ENCODE results near the gene PIAS1. TPM values are rescaled to one million over a fixed set of nuclear protein-coding genes. Genes with fewer than 3 reads are reported as not detected.
A peak's percentile ranks its signal among the peaks of the same experiment; 100 is the strongest.
"Not testable (repeated sequence)": the region's sequence is repeated elsewhere in the genome, so short reads cannot be mapped to it uniquely, and the experiment has no call there.

The PIAS1 gene
- total RNA-seq, 1 donor from 2014 or later, result 8.1 TPM

DNA sequence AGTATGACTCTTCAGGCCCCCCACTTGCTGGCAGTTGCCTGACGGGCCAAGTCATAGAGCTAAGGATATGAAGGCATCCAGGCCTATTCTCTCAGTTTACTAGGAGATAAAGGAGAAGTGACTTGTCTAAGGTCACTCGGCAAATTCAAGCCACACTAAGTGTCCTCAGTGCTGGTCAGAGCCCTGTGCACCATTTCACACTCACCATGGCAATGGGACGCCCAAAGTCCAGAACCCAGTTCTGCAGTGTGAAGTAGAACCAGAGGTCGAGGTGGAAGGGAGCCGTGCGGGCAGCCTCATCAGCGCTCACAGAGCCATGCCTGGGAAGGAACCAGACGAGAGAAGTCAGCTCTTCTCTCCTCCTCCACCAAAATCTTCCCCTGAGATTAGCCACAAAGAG, 164.2 kb downstream of the PIAS1 start:
- DNase-seq (ENCODE audit: low read depth in 2 of 2), result no peak

DNA sequence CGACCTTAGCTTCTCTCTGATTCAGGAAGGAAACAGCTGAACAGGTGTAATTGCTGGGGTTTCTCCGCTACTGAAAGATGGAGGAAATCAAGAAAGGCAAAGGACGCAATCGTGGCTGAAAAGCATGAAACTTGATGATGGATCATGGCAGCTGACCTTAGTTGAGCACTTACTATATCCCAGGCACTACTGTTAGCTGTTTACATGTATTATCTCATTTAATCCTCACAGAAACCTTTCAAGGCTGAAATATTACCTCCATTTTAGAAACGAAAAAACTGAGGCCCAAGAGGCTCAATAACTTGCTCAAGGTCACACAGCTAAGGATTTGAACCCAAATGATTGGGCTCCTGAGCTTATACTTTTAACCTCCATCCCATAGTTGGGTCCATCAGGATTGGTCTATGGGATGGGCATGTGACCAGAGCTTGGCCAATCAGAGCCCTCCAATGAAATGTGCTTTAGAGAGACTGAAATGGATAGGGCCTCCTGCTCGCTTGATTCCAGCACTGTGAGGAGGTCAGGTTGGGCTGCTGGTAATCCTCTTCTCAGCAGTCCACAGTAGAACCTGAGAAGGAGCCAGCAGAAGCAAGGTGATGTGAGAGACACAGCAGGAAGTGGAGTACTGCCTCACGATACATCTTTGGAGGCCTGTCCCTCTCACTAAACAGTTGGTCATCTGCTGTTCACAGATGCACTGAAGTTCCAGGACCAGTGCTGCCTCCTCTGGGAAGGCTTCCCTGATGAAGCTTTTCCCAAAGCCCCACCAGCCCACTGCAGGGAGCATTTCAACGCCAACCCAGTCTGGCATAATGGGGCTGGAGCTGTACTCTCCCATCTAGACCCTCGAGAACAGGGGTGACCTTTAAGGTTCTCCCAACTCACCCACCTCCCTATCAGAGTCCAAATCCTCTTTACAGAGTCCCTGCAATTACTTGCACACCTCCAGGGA, 165.0 kb downstream of the PIAS1 start:
- no peak for DNase-seq (ENCODE audit: low read depth in 2 of 2)

DNA sequence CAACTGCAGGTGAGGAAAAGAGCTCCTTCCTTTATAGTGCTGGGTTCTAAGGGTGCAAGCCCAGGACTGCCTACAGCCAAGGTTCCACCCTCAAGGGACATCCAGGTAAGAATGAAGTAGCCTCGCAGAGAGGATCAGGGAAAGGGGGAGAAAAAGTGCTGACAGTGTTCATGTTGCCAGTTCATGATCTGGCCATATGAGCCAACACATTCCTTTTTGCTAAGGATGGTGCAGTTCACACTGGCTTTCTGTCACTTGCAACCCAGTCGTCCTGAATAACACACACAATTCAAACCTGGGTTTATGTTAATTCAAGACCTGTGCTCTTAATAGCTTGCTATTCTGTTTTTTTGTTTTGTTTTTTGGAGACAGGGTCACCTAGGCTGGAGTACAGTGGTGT, 166.4 kb downstream of the PIAS1 start:
- DNase-seq (ENCODE audit: low read depth in 2 of 2), result no peak

DNA sequence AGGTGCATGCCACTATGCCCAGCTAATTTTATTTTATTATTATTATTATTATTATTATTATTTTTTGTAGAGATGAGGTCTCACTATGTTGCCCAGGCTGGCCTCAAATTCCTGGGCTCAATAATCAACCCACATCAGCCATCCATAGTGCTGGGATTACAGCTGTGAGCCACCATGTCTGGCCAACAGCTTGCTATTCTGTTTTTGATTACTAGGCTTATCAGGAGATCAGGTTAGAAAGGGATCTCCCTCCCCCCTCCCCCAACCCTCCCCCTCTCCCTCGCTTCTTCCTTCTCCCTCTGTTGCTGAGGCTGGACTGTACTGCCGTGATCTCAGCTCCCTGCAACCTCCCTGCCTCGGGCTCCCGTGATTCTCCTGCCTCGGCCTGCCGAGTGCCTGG, 166.9 kb downstream of the PIAS1 start:
- DNase-seq (ENCODE audit: low read depth in 2 of 2), result no peak

DNA sequence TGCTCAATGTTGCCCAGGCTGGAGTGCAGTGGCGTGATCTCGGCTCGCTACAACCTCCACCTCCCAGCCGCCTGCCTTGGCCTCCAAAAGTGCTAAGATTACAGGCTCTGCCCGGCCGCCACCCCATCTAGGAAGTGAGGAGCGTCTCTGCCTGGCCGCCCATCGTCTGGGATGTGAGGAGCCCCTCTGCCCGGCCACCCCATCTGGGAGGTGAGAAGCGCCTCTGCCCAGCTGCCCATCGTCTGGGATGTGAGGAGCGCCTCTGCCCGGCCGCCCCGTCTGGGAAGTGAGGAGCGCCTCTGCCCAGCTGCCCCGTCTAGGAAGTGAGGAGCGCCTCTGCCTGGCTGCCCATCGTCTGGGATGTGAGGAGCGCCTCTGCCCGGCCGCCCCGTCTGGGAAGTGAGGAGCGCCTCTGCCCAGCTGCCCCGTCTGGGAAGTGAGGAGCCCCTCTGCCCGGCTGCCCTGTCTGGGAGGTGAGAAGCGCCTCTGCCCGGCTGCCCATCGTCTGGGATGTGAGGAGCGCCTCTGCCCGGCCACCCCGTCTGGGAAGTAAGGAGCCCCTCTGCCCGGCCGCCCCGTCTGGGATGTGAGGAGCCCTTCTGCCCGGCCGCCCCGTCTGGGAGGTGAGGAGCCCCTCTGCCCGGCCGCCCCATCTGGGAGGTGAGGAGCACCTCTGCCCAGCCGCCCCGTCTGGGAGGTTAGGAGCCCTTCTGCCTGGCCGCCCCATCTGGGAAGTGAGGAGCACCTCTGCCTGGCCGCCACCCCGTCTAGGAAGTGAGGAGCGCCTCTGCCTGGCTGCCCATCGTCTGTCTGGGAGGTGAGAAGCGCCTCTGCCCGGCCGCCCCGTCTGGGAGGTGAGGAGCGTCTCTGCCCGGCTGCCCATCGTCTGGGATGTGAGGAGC, 167.7 kb downstream of the PIAS1 start:
- not testable (repeated sequence) for DNase-seq (ENCODE audit: low read depth in 2 of 2)

DNA sequence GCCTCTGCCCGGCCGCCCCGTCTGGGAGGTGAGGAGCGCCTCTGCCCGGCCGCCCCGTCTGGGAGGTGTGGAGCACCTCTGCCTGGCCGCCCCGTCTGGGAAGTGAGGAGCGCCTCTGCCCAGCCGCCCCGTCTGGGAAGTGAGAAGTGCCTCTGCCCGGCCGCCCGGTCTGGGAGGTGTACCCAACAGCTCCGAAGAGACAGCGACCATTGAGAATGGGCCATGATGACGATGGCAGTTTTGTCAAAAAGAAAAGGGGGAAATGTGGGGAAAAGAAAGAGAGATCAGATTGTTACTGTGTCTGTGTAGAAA, 168.3 kb downstream of the PIAS1 start:
- not testable (repeated sequence) for DNase-seq (ENCODE audit: low read depth in 2 of 2)

DNA sequence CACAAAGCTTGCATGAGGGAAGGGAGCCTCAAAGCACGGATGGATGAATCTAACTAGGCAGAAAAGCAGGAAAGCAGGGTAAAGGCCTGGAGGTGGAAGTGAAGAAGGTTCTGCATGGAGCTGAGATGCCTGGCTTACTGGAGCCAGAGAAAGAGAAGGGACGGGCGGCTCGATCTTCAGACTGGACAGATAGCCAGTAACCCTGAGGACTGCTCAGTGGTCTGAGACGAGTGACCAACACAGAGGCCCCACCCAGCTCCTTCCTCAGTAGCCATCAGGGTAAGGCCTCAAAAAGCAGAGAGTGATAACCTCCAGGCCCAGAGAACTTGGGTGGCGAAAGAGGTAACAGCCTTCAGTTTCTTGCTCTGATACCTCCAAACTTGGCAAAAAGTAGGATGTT, 169.1 kb downstream of the PIAS1 start:
- no peak for DNase-seq (ENCODE audit: low read depth in 2 of 2)

DNA sequence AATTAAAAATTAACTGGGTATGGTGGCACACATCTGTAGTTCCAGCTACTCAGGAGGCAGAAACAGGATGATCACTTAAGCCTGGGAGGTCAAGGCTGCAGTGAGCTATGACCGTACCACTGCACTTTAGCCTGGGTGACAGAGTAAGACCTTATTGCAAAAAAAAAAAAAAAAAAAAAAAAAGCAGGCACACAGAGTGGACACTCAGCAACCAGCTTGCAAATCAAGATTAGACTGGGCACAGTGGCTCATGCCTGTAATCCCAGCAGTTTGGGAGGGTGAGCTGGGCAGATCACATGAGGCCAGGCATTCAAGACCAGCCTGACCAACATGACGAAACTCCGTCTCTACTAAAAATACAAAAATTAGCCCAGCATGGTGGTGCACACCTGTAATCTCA, 170.0 kb downstream of the PIAS1 start:
- DNase-seq (ENCODE audit: low read depth in 2 of 2), result no peak

DNA sequence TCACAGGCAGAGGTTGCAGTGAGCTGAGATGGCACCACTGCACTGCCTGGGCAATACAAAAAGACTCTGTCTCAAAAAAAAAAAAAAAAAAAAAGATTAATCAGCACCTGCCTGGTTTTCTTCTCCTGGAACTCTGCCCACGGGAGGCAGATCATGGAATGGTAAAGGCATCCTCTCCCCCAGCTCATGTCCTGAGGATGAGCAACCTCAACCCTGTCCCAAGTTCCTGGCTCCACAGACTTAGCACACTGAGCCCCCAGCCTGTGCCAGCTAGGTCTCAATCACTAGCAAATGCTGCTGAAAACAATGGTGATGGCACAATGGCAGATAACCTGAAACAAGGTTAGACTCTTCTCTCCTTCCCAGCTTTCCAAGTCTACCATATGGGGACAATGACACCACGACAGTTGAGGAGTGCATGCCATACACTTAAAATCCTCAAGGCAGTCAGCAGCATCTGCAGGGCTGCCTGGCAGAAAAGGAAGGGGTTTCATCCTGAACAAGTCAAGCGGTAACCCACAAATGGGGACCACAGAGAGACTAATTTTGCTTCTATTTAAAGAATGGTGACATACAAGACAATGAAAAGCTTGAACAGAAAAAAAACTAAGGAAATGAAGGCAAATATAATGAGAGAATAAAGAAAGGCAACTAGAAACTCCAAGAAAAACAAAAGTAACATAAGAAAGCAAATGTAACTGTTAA, 170.6 kb downstream of the PIAS1 start:
- DNase-seq (ENCODE audit: low read depth in 2 of 2), result no peak

DNA sequence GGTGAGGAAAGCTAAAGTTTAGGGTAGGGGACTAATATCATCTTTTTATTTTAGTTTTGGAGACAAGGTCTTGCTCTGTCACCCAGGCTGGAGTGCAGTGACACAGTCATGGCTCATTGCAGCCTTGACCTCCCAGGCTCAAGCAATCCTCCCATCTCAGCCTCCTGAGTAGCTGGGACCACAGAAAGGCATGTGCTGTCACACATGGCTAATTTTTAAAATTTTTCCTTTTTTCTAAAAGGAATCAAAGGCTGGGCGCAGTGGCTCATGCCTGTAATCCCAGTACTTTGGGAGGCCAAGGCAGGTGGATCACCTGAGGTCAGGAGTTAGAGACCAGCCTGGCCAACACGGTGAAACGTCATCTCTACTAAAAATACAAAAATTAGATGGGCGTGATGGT, 171.3 kb downstream of the PIAS1 start:
- not testable (repeated sequence) for DNase-seq (ENCODE audit: low read depth in 2 of 2)

DNA sequence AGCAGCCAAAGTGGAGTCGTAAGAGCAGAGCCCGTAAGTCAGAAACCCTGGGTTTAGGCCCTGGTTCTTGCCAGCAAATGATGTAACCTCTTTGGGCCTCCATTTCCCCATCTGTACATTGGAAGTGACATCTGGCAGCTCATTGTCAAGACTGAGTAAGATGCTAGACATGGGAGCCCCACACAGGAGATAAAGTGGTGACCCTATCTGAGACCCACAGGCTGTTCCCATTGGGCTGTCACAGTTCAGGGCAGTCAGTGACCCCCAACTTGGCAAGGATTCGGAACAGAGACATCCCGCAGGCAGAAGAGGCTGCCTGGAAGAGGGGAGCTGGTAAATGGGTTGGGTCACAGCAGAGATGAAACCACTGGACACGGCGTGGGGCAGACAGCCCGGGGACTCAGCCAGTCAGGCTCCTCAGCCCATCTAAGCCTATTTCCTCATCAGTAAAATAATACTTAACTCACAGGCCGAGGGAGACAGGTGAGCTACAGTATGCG, 173.6 kb downstream of the PIAS1 start:
- no peak for DNase-seq (ENCODE audit: low read depth in 2 of 2)

DNA sequence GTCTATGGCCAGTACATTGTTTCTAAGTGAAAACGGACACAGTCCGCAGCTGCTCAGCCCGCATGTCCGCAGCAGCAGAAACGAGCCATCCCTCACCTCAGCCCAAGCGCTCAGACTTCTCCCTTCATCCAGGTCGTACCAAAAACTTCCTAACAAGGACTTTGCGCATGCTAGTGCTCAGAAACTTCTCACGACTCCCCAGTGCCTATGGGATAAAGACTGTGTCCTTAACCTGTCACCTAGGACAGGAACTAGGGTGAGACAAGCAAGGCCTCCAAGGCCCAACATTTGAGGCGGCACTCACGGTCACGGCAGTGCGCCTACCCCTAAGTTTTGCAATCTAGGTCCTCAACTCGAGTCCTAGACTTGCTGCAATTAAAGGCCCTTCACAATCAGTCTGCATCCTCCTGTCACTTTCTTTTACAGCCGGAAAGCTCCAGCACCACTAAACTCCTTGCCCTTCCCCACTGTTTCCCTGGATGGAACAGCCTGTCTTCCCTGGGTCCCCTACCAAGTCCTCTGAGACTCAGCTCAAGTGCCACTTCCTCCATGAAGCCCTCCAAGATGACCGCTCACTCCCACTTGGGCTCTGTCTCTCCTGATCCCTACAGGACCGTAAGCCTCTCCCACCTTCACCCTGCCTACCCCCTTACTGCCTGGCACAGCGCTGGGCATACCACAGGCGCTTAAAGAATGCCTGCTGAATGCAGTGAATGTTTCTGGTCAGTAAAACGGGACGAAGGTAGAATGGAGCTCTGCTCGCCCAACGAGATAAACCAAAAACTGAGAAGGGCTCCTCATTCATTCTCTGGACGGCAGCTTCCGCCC, 174.2 kb downstream of the PIAS1 start:
- DNase-seq (ENCODE audit: low read depth in 2 of 2), result no peak

DNA sequence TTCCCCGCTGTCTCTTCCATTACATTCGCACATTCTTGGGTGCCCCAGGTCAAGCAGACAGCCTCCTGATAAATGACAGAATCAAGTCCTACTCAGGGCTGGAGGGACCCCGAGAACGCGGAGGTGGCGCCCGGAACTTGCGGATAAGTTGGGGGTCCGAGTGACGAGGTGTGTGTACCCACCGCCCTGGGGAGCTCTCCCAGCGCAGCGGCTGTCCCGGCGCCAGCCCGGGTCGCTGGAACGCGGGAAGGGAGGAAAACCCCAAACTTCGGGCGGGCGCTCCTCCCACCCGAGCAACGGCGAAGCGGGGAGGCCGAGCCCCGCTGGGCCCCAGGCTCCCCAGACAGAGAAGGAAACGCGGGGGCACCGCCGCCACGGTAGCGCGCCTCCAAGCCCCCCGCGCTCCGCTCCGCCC, 174.9 kb downstream of the PIAS1 start:
- DNase-seq (ENCODE audit: low read depth in 2 of 2), result no peak

DNA sequence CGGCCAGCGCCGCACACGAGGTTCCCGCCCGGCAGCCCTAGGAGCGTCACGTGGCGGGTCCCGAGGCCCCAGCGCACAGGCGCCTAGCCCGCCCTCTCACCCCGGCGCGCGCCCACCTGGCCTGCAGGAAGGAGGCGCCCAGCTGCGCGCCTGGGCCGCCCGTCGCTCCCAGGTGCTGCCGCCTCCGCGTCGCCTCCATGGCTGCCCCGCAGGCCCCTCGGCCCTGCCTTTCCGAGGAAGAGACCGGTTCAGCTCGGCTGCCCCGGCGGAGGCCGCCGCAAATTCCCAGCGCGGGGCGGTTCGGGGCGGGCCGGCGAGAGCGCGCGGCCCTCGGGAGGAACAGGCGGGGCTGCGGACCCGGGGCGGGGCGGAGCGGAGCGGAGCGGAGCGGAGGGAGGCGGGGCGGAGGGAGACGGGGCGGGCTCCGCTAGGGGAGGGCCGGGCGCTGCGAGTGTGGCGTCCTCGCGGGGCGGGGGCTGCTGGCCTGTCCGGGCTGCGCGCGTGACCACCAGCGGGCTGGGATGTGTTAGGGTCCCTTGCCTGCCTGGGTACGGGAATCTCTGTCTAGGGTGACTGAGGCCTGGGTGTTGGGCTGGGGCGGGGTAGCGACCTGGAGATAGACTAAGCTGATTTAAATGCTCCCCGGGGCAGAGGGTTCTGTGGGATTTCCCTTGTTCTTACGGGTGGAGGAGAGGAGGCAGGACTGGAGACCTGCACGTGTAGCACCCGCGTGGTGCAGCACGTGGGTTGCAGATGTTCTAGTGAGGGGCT, 175.5 kb downstream of the PIAS1 start, which contains the start of gene CLN6:
Gene CLN6 (minus strand): TSS at position 343 of the 771 bp plus-strand sequence. CDS start 144 bp downstream, at position 199.
- DNase-seq (ENCODE audit: low read depth in 2 of 2), result peak; percentile 42 to 85

DNA sequence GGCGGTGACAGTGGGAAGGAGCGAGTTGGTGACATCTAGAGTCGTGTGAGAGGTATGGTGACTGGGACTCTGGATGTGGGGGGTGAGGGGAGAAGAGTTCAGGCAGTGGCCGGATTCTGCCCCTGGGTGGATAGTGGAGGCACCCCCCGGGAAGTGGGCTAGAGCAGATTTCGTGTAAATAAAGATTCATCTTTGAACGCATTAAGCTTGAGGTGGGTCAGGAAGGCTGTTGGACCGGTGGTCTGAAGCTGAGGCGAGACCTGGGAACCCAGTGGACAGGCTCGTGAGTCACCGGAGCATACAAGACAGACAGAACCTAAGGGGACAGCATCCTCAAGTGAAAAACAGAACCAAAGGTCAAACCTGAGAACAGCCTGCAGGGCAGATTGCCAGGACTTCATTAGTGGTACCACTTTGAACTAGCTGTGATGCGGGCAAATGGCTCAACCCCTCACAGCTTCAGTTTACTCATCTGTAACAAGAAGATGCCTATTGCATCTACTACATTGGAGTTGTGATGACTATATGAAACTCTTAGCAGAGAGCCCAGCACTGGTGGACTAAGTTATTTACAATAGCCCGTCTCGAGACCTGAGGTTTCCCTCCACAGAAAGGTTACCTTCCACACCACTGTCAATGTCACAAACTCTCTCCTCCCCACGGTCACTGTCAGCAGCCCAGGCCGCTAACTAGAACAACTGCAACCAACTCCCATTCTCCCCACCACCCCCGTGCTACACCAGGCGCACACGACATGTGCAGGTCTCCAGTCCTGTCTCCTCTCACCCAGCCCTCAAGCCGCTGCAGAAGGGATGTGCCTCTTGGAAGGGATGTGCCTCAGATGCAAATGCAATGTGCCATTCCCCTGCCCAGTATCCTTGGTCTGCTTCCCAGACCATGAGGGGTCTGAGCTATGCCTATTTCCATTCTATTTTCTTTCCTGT, 176.3 kb downstream of the PIAS1 start:
- no peak for DNase-seq (ENCODE audit: low read depth in 2 of 2)

DNA sequence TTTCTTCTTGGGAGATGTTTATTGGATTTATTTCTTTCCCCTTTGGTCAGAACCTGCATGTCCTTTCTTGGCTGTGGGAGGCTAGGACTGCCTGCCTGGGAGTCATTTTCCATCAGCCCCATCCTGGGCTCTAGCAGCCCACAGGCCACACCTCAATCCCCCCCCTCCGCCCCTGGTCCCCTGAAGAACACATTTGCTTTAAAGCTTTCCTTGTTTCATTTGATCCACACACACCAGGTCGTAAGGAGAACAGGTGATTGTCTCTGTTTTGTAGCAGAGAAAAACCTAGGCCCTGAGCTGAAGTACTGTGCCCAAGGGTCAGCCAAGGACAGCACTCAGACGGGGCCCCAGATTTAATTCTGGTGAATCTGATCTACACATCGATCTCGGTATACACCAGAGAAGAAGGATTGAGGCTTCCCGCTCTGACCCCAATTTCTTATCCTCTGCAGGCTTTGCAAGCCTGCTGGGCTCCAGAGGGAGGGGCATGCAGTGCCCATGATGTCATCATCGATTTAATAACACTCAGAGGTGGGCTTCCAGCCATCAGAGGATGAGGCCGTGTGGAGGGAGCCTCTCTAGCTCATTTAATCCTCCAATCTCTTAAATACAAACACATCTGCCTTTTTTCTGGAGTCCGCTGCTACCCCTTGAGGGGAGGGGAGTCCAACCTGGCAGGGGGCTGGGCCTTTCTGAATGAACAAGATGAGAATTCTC, 177.1 kb downstream of the PIAS1 start:
- DNase-seq (ENCODE audit: low read depth in 2 of 2), result no peak

DNA sequence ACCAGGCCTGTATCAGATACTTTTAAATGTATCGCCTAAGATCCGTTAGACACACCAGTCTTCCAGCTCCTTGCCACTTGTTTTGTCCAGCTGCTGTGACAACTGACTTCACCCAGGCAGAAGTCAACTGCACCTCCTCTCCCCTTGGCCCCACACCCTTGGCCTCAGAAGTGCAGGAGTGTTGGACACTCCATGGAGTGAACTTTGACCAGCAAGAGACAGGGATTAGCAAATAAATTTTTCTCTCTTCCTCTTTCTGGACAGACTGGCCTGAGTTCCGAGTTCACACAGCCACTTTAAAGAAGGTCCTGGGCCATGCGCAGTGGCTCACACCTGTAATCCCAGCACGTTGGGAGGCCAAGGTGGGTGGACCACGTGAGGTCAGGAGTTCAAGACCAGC, 178.3 kb downstream of the PIAS1 start:
- DNase-seq (ENCODE audit: low read depth in 2 of 2), result no peak

DNA sequence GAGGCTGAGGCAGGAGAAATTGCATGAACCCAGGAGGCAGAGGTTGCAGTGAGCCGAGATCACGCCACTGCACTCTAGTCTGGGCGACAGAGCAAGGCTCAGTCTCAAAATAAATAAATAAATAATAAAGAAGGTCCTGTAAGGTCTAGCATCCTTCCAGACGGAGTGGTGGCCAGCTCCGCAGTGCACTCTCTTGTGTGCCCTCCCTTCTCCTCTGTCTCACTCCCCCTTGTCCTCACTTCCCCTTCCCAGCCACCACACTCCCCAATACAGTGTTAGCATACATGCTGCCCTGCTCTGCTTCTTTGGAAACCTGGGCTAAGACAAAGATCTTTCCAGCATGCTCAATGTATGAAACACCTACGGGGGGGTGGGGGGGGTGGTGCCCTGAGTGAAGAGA, 178.8 kb downstream of the PIAS1 start:
- DNase-seq (ENCODE audit: low read depth in 2 of 2), result no peak

All from dermis microvascular lymphatic vessel endothelial cell (primary cell).